HS-5 (cell line): Measurements from ENCODE around the gene GREB1.
"Not testable (repeated sequence)": the region's sequence is repeated elsewhere in the genome, so short reads cannot be mapped to it uniquely, and the experiment has no call there.

ENCODE experiments used
- DNase-seq: peaks from one replicate; pipeline ENCODE4 v3.0.0-alpha.2; 2012; ENCODE audit warnings: low read depth

Gene GREB1

GRCh38 chr2:11635141-11635540, 101.3 kb downstream of the GREB1 start:
- no peak for DNase-seq

- no peak for DNase-seq
Measured at GRCh38 chr2:11636593-11637295, 102.9 kb downstream of the GREB1 start.

GRCh38 chr2:11637546-11637945, 103.7 kb downstream of the GREB1 start:
- no peak for DNase-seq

- no peak for DNase-seq
Measured at GRCh38 chr2:11639503-11639902, 105.7 kb downstream of the GREB1 start.

GRCh38 chr2:11640132-11640531, 106.3 kb downstream of the GREB1 start:
- DNase-seq: no peak

- DNase-seq: no peak
Measured at GRCh38 chr2:11642972-11643371, 109.1 kb downstream of the GREB1 start.

- no peak for DNase-seq
Measured at GRCh38 chr2:11644293-11644692, 110.4 kb downstream of the GREB1 start.

GRCh38 chr2:11646530-11646929, 112.7 kb downstream of the GREB1 start:
- DNase-seq: no peak

- DNase-seq: no peak
Measured at GRCh38 chr2:11647834-11648600, 114.2 kb downstream of the GREB1 start.

- DNase-seq: no peak
Measured at GRCh38 chr2:11649093-11649492, 115.2 kb downstream of the GREB1 start.

- DNase-seq: no peak
Measured at GRCh38 chr2:11651856-11652548, 118.2 kb downstream of the GREB1 start.

- no peak for DNase-seq
Measured at GRCh38 chr2:11652553-11652952, 118.7 kb downstream of the GREB1 start.

- DNase-seq: no peak
Measured at GRCh38 chr2:11655495-11655894, 121.7 kb downstream of the GREB1 start.

GRCh38 chr2:11656252-11656651, 122.4 kb downstream of the GREB1 start:
- DNase-seq: no peak

- DNase-seq: no peak
Measured at GRCh38 chr2:11656671-11657101, 122.8 kb downstream of the GREB1 start.

- no peak for DNase-seq
Measured at GRCh38 chr2:11657195-11657594, 123.3 kb downstream of the GREB1 start.

- DNase-seq: no peak
Measured at GRCh38 chr2:11657646-11658045, 123.8 kb downstream of the GREB1 start.

GRCh38 chr2:11658208-11659114, 124.6 kb downstream of the GREB1 start:
- no peak for DNase-seq

GRCh38 chr2:11659115-11659475, 125.2 kb downstream of the GREB1 start:
- DNase-seq: no peak

GRCh38 chr2:11659851-11660250, 126.0 kb downstream of the GREB1 start:
- no peak for DNase-seq

- DNase-seq: not testable (repeated sequence)
Measured at GRCh38 chr2:11660396-11660795, 126.6 kb downstream of the GREB1 start.

GRCh38 chr2:11661891-11662435, 128.1 kb downstream of the GREB1 start:
- no peak for DNase-seq
